Body of pancreas (tissue), 4 donors: ENCODE data around the gene CACNA2D4. TPM values are rescaled to one million over a fixed set of nuclear protein-coding genes. Genes with fewer than 3 reads are reported as not detected.

ENCODE experiments used
- ATAC-seq: fragments of 150-250 bp; one replicate; pipeline ENCODE4 v1.9.1; 2016
- DNase-seq, 4 donors: peaks; one replicate each; pipeline ENCODE4 v3.0.0-alpha.2; 2019
- H3K27ac ChIP-seq, 4 donors: fragments of 200-600 bp; sonication (generic); 1 replicate in 3 of 4; 2 replicates in 1 of 4; pipeline versions ENCODE4 v1.5.1 to v1.6.1; 2016 to 2019; ENCODE audit warnings: mild to moderate bottlenecking in 1 of 4, mixed read lengths in 1 of 4, moderate library complexity in 1 of 4
- H3K27me3 ChIP-seq, 2 donors: fragments of 200-600 bp; sonication (generic); one replicate each; pipeline ENCODE4 v1.6.0; 2016; ENCODE audit warnings: mild to moderate bottlenecking in 1 of 2
- H3K36me3 ChIP-seq, 2 donors: fragments of 200-600 bp; sonication (generic); replicated peaks in 1 of 2; 2 replicates each; pipeline ENCODE4 v1.5.1; 2016; ENCODE audit warnings: low read depth in 2 of 2; ENCODE audit not compliant: insufficient read depth in 1 of 2
- H3K4me1 ChIP-seq: fragments of 200-600 bp; sonication (generic); one replicate; pipeline ENCODE4 v1.6.0; 2016
- H3K4me3 ChIP-seq, 2 donors: fragments of 200-600 bp; sonication (generic); 1 replicate in 1 of 2; 2 replicates in 1 of 2; pipeline ENCODE4 v1.5.1; 2016 to 2019
- H3K9me3 ChIP-seq, 3 donors: fragments of 200-600 bp; sonication (generic); 1 replicate in 2 of 3; 2 replicates in 1 of 3; pipeline ENCODE4 v1.5.1; 2016
- CTCF ChIP-seq, 7 experiments: fragments of 450-650 bp in 4 of 7; fragments of 200-600 bp in 3 of 7; sonication (generic) in 3 of 7; IDR thresholded peaks; one replicate each; pipeline ENCODE4 v1.5.1; 2016 to 2019; ENCODE audit warnings: antibody characterized with exemption in 7 of 7
- POLR2A ChIP-seq, 3 donors: fragments of 450-650 bp; IDR thresholded peaks; one replicate each; pipeline ENCODE4 v1.6.1; 2016; ENCODE audit warnings: antibody characterized with exemption in 3 of 3, mild to moderate bottlenecking in 2 of 3
- WGBS, 2 donors: methylation state at CpG; one replicate each; pipeline ENCODE4 v1.1.5; 2017; 5-methylcytosine and 5-hydroxymethylcytosine counted together
- intact Hi-C: fragments of 100-400 bp; cut with DNase I; formaldehyde crosslinking; loops from one replicate; pipeline ENCODE4 v1.15.1; 2023
- total RNA-seq, 2 donors: library from RNA; depleted of rRNA; stranded (reverse); fragments of >200 nt; gene quantifications; one replicate each; pipeline ENCODE4 v1.1.0, GENCODE V29; 2016

CACNA2D4 gene
- total RNA-seq, 2 donors from 2014 or later, result 3.6 TPM; not detected in 1

DNA sequence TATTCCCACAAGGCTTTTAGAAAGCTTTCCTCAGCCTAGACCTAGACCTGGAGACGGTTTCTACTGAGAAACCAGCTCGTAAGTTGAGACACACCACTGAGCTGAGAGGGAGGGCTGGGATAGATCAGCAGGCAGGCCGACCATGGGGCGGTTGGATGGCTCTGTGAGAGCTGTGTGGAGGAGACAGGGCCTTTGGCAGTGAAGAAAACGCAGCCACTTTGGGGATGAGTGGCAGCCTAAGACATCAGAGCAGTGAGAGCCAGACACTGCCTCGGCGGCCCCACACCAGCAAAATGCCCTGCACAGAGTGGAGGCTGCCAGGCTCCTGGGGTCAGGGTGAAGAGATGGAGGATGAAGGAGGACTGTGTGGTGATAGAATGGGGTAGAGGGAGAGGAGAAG, 46.0 kb downstream of the CACNA2D4 start:
- Histone ChIP-seq H3K27ac (no peak overlapping the region), H3K27me3 (no peaks in the 10 kb centered on the region), H3K4me1 (no peaks in the 10 kb centered on the region), H3K4me3 (no peak overlapping the region), H3K9me3 (no peaks in the 10 kb centered on the region), H3K36me3 (no peaks in the 10 kb centered on the region)
- intact Hi-C loops, result no loop called here
- ATAC-seq (no peak), DNase-seq (no peak)
- WGBS, 2 donors, result 80 to 88% methylated on average over 7 of the region's 7 CpGs
- no peak for TF ChIP-seq POLR2A (IDR thresholded peaks at IDR 0.05)
- no peak for TF ChIP-seq CTCF (IDR thresholded peaks at IDR 0.05)

- no peak overlapping the region for H3K27ac ChIP-seq
- no peak for DNase-seq
- no peak for ATAC-seq
- WGBS, 2 donors, result 56 to 59% methylated on average over 6 of the region's 6 CpGs
- no peak overlapping the region for H3K4me3 ChIP-seq
- H3K9me3 ChIP-seq, result no peaks in the 10 kb centered on the region
- intact Hi-C loops, result no loop called here
- no peaks in the 10 kb centered on the region for H3K27me3 ChIP-seq
- TF ChIP-seq POLR2A (IDR thresholded peaks at IDR 0.05) (no peak), CTCF (IDR thresholded peaks at IDR 0.05) (no peak)
- H3K36me3 ChIP-seq, result no peaks in the 10 kb centered on the region
- no peaks in the 10 kb centered on the region for H3K4me1 ChIP-seq
Observed at GRCh38 chr12:1872001-1872400, 46.5 kb downstream of the CACNA2D4 start.

GRCh38 chr12:1870998-1871917, 47.2 kb downstream of the CACNA2D4 start:
- Histone ChIP-seq H3K4me3 (no peak overlapping the region), H3K27ac (no peak overlapping the region), H3K36me3 (no peaks in the 10 kb centered on the region), H3K4me1 (no peaks in the 10 kb centered on the region), H3K27me3 (no peaks in the 10 kb centered on the region), H3K9me3 (no peaks in the 10 kb centered on the region)
- 71 to 72% methylated on average over 24 of the region's 24 CpGs for WGBS, 2 donors
- ATAC-seq (no peak), DNase-seq (no peak)
- intact Hi-C loops, result no loop called here
- TF ChIP-seq POLR2A (IDR thresholded peaks at IDR 0.05) (no peak), CTCF (IDR thresholded peaks at IDR 0.05) (peak in 1 of 7 experiments; percentile 19)

DNA sequence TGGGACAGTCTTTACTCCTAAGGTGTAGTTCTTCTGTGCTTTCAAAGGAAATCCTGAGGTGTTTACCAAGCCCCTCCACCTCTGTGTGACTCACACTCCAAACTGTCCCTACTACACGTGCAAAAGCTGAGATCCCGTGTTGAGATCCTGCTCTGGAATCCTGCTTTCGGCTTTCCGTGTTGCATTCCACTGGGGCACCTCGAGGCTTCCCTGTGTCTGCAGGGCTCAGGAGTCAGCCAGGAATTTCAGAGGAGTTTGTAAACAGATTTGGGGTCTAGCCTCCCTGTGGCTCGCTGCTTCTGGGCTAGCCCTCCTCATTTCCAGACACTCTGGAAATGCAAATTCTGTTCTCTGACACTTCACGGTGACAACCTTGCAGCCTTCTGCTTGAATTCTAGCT, 48.4 kb downstream of the CACNA2D4 start:
- Histone ChIP-seq H3K27me3 (no peaks in the 10 kb centered on the region), H3K4me1 (no peaks in the 10 kb centered on the region), H3K4me3 (no peak overlapping the region), H3K9me3 (no peaks in the 10 kb centered on the region), H3K27ac (no peak overlapping the region), H3K36me3 (no peaks in the 10 kb centered on the region)
- DNase-seq (no peak), ATAC-seq (no peak)
- no peak for TF ChIP-seq CTCF (IDR thresholded peaks at IDR 0.05)
- no peak for TF ChIP-seq POLR2A (IDR thresholded peaks at IDR 0.05)
- intact Hi-C loops, result no loop called here
- 37 to 51% methylated on average over 7 of the region's 7 CpGs for WGBS, 2 donors

- Histone ChIP-seq H3K9me3 (no peaks in the 10 kb centered on the region), H3K27me3 (peaks cover 0 to 8% of the 10 kb centered on the region in 2 donors), H3K27ac (no peak overlapping the region), H3K36me3 (no peaks in the 10 kb centered on the region), H3K4me3 (no peak overlapping the region), H3K4me1 (no peaks in the 10 kb centered on the region)
- DNase-seq (no peak), ATAC-seq (no peak)
- WGBS, 2 donors, result 77 to 83% methylated on average over 10 of the region's 10 CpGs
- intact Hi-C loops, result no loop called here
- TF ChIP-seq POLR2A (IDR thresholded peaks at IDR 0.05) (no peak), CTCF (IDR thresholded peaks at IDR 0.05) (no peak)
Observed at GRCh38 chr12:1869145-1869544, 49.3 kb downstream of the CACNA2D4 start.
